H9 (cell line): ENCODE measurements around the gene MIPOL1. TPM values are rescaled to one million over a fixed set of nuclear protein-coding genes. Genes with fewer than 3 reads are reported as not detected.

Experiments
- DNase-seq: peaks from one replicate; pipeline ENCODE4 v3.0.0-alpha.2; 2017
- H2AFZ ChIP-seq: one replicate; pipeline ENCODE4 v1.6.1; 2013; ENCODE audit warnings: mild to moderate bottlenecking, low read length, control low read depth, moderate library complexity
- H2AK5ac ChIP-seq: 2 replicates; pipeline ENCODE4 v1.6.1; 2013; ENCODE audit warnings: low read length, control low read depth, mixed read lengths; ENCODE audit not compliant: insufficient read length
- H2BK120ac ChIP-seq: one replicate; pipeline ENCODE4 v1.6.1; 2013; ENCODE audit warnings: low read depth, mild to moderate bottlenecking, low read length, control low read depth, inconsistent platforms; ENCODE audit not compliant: poor library complexity, severe bottlenecking
- H2BK12ac ChIP-seq: 2 replicates; pipeline ENCODE4 v1.6.1; 2013; ENCODE audit warnings: low read length, control low read depth, mixed read lengths, low read depth; ENCODE audit not compliant: insufficient read length
- H2BK15ac ChIP-seq: 2 replicates; pipeline ENCODE4 v1.6.1; 2013; ENCODE audit warnings: low read depth, low read length, control low read depth
- H2BK20ac ChIP-seq: one replicate; pipeline ENCODE4 v1.6.1; 2013; ENCODE audit warnings: low read depth, mild to moderate bottlenecking, low read length, control low read depth, inconsistent platforms; ENCODE audit not compliant: poor library complexity, severe bottlenecking
- H2BK5ac ChIP-seq: 2 replicates; pipeline ENCODE4 v1.6.1; 2013; ENCODE audit warnings: low read length, control low read depth, mixed read lengths; ENCODE audit not compliant: insufficient read length
- H3K14ac ChIP-seq: 2 replicates; pipeline ENCODE4 v1.6.1; 2013; ENCODE audit warnings: low read length, control low read depth; ENCODE audit not compliant: insufficient read depth
- H3K18ac ChIP-seq: 2 replicates; pipeline ENCODE4 v1.6.1; 2013; ENCODE audit warnings: low read depth, mild to moderate bottlenecking, mixed read lengths, low read length, control low read depth; ENCODE audit not compliant: insufficient read length
- H3K23ac ChIP-seq: 2 replicates; pipeline ENCODE4 v1.6.1; 2013; ENCODE audit warnings: low read length, control low read depth, mixed read lengths, low read depth; ENCODE audit not compliant: insufficient read length
- H3K23me2 ChIP-seq: 2 replicates; pipeline ENCODE4 v1.6.1; 2013; ENCODE audit warnings: low read depth, mild to moderate bottlenecking, mixed read lengths, low read length, control low read depth; ENCODE audit not compliant: insufficient read length, poor library complexity, severe bottlenecking
- H3K27ac ChIP-seq: 2 replicates; pipeline ENCODE4 v1.5.1; 2013; ENCODE audit warnings: low read length, control low read depth, mixed read lengths, low read depth; ENCODE audit not compliant: insufficient read length
- H3K27me3 ChIP-seq: 2 replicates; pipeline ENCODE4 v1.6.1; 2013; ENCODE audit warnings: low read length, control low read depth, inconsistent platforms; ENCODE audit not compliant: insufficient read depth
- H3K4ac ChIP-seq: 2 replicates; pipeline ENCODE4 v1.6.1; 2013; ENCODE audit warnings: low read depth, mild to moderate bottlenecking, control low read depth, inconsistent platforms, low read length, moderate library complexity
- H3K4me1 ChIP-seq: 2 replicates; pipeline ENCODE4 v1.6.1; 2013; ENCODE audit warnings: low read length, control low read depth, inconsistent platforms; ENCODE audit not compliant: insufficient read depth
- H3K4me2 ChIP-seq: 2 replicates; pipeline ENCODE4 v1.6.1; 2013; ENCODE audit warnings: low read length, control low read depth, mixed read lengths; ENCODE audit not compliant: insufficient read length, insufficient read depth
- H3K56ac ChIP-seq: 2 replicates; pipeline ENCODE4 v1.6.1; 2013; ENCODE audit warnings: low read depth, mild to moderate bottlenecking, mixed read lengths, low read length, control low read depth; ENCODE audit not compliant: insufficient read length
- H3K79me1 ChIP-seq: 2 replicates; pipeline ENCODE4 v1.6.1; 2013; ENCODE audit warnings: low read depth, mild to moderate bottlenecking, moderate library complexity, low read length, control low read depth, inconsistent platforms; ENCODE audit not compliant: insufficient read depth, poor library complexity, severe bottlenecking
- H3K79me2 ChIP-seq: 2 replicates; pipeline ENCODE4 v1.6.1; 2013; ENCODE audit warnings: low read length, control low read depth, inconsistent platforms; ENCODE audit not compliant: insufficient read depth
- H3K9ac ChIP-seq: 2 replicates; pipeline ENCODE4 v1.6.1; 2013; ENCODE audit warnings: low read length, control low read depth, mixed read lengths; ENCODE audit not compliant: insufficient read length; ENCODE audit errors: extremely low read depth
- H3K9me3 ChIP-seq: one replicate; pipeline ENCODE4 v1.6.1; 2013; ENCODE audit warnings: low read depth, low read length, inconsistent platforms; ENCODE audit not compliant: control insufficient read depth
- H3T11ph ChIP-seq: one replicate; pipeline ENCODE4 v1.6.1; 2013; ENCODE audit warnings: mild to moderate bottlenecking, low read length, control low read depth, inconsistent platforms
- H4K20me1 ChIP-seq: one replicate; pipeline ENCODE4 v1.6.1; 2013; ENCODE audit not compliant: control insufficient read depth, insufficient read length, insufficient read depth
- H4K5ac ChIP-seq: 2 replicates; pipeline ENCODE4 v1.6.1; 2013; ENCODE audit warnings: low read depth, mild to moderate bottlenecking, mixed read lengths, low read length, control low read depth; ENCODE audit not compliant: insufficient read length
- H4K8ac ChIP-seq: replicated peaks from 2 replicates; pipeline ENCODE4 v1.6.1; 2013; ENCODE audit warnings: low read length, control low read depth, mixed read lengths, low read depth; ENCODE audit not compliant: insufficient read length
- H4K91ac ChIP-seq: 2 replicates; pipeline ENCODE4 v1.6.1; 2013; ENCODE audit warnings: low read depth, mild to moderate bottlenecking, moderate library complexity, mixed read lengths, low read length, control low read depth; ENCODE audit not compliant: insufficient read length
- H3K27ac Mint-ChIP-seq, 3 experiments: 2 replicates in 2 of 3; 3 replicates in 1 of 3; pipeline ENCODE4 v1.8.0; 2020 to 2021; ENCODE audit warnings: mixed read lengths in 3 of 3, mild to moderate bottlenecking in 1 of 3, moderate library complexity in 1 of 3
- H3K27me3 Mint-ChIP-seq: 2 replicates; pipeline ENCODE4 v1.8.0; 2021; ENCODE audit warnings: low read depth, mild to moderate bottlenecking, moderate library complexity, mixed read lengths
- H3K36me3 Mint-ChIP-seq, 3 experiments: 2 replicates in 2 of 3; 3 replicates in 1 of 3; pipeline ENCODE4 v1.8.0; 2020 to 2021; ENCODE audit warnings: low read depth in 3 of 3, mixed read lengths in 3 of 3; ENCODE audit not compliant: insufficient read depth in 1 of 3
- H3K4me1 Mint-ChIP-seq, 2 experiments: 2 replicates each; pipeline ENCODE4 v1.8.0; 2020; ENCODE audit warnings: mixed read lengths in 2 of 2
- H3K4me3 Mint-ChIP-seq, 2 experiments: 2 replicates in 1 of 2; 3 replicates in 1 of 2; pipeline ENCODE4 v1.8.0; 2020 to 2021; ENCODE audit warnings: mild to moderate bottlenecking in 2 of 2, mixed read lengths in 2 of 2, moderate library complexity in 1 of 2
- H3K9me3 Mint-ChIP-seq, 2 experiments: 2 replicates in 1 of 2; 3 replicates in 1 of 2; pipeline ENCODE4 v1.8.0; 2020; ENCODE audit warnings: mild to moderate bottlenecking in 2 of 2, mixed read lengths in 2 of 2, moderate library complexity in 1 of 2
- CTCF ChIP-seq: fragments of 200-600 bp; sonication (generic); conservative IDR thresholded peaks from 3 replicates; pipeline ENCODE4 v1.8.0; 2021; ENCODE audit warnings: antibody characterized with exemption, mild to moderate bottlenecking
- WGBS: extraction: QIAGEN DNeasy Blood & Tissue Kit; methylation state at CpG from one replicate; pipeline ENCODE4 v1.1.7; 2013; ENCODE audit warnings: missing lambda C conversion rate, low lambda C conversion rate, mixed read lengths; ENCODE audit not compliant: insufficient read length; ENCODE audit errors: extremely low coverage; 5-methylcytosine and 5-hydroxymethylcytosine counted together
- total RNA-seq: library from RNA; stranded (reverse); gene quantifications from 2 replicates; pipeline ENCODE4 v1.2.1, GENCODE V29; 2021

Gene MIPOL1
- total RNA-seq, 1 experiment from 2014 or later = 15.6 TPM

GRCh38 chr14:37417833-37418232 is 220.1 kb downstream of the MIPOL1 start:
- Mint-ChIP-seq H3K27me3 (no peaks in the 10 kb centered on the region), H3K36me3 (no peaks in the 10 kb centered on the region), H3K9me3 (no peaks in the 10 kb centered on the region), H3K4me3 (no peak overlapping the region), H3K4me1 (no peaks in the 10 kb centered on the region), H3K27ac (no peak overlapping the region)
- H4K8ac ChIP-seq = no peak overlapping the region
- H3K9ac ChIP-seq = no peak overlapping the region
- no peak overlapping the region for H2BK12ac ChIP-seq
- H2AK5ac ChIP-seq = no peak overlapping the region
- WGBS = no CpG with 5 or more reads among the region's 1 CpG
- H4K20me1 ChIP-seq = no peaks in the 10 kb centered on the region
- no peak overlapping the region for H3K4ac ChIP-seq
- H2BK15ac ChIP-seq = no peak overlapping the region
- H3K4me2 ChIP-seq = no peak overlapping the region
- H3K23ac ChIP-seq = no peak overlapping the region
- no peak overlapping the region for H4K5ac ChIP-seq
- H4K91ac ChIP-seq = no peak overlapping the region
- no peaks in the 10 kb centered on the region for H3K9me3 ChIP-seq
- H2BK5ac ChIP-seq = no peak overlapping the region
- H3K14ac ChIP-seq = no peak overlapping the region
- H3K79me1 ChIP-seq = no peaks in the 10 kb centered on the region
- H2BK120ac ChIP-seq = no peak overlapping the region
- H3K18ac ChIP-seq = no peak overlapping the region
- no peak overlapping the region for H3T11ph ChIP-seq
- H3K27ac ChIP-seq = no peak overlapping the region
- DNase-seq = no peak
- no peak for TF ChIP-seq CTCF
- no peaks in the 10 kb centered on the region for H3K23me2 ChIP-seq
- H3K56ac ChIP-seq = no peak overlapping the region
- no peaks in the 10 kb centered on the region for H3K4me1 ChIP-seq
- no peaks in the 10 kb centered on the region for H3K27me3 ChIP-seq
- no peak overlapping the region for H2AFZ ChIP-seq
- no peaks in the 10 kb centered on the region for H3K79me2 ChIP-seq
- no peak overlapping the region for H2BK20ac ChIP-seq
